CD4-positive, alpha-beta T cell treated with Interferon gamma for 1 hour (primary cell): ENCODE measurements around the gene YIPF2.
A peak's percentile ranks its signal among the peaks of the same experiment; 100 is the strongest.

Source experiments
- DNase-seq: peaks from one replicate; pipeline ENCODE4 v3.0.0-alpha.2; 2020

The YIPF2 gene

DNA sequence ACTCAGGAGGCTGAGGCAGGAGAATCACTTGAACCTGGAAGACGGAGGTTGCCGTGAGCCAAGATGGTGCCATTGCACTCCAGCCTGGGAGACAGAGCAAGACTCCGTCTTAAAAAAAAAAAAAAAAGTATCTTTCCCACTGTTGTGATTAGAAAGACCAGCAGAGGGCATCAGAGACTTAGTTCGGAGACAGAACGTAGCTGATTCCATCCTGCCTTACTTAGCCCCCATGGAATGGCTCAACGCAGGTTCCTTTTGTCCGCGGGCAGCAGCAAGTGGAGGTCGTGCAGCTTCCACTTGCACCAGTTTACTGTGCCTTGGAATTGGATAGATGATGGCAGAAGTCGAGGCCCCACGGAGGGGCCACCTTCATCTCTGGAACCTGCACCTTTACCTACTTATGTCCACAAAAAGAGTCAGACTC lies 8.2 kb upstream of the YIPF2 start:
- DNase-seq, result peak; percentile 8

DNA sequence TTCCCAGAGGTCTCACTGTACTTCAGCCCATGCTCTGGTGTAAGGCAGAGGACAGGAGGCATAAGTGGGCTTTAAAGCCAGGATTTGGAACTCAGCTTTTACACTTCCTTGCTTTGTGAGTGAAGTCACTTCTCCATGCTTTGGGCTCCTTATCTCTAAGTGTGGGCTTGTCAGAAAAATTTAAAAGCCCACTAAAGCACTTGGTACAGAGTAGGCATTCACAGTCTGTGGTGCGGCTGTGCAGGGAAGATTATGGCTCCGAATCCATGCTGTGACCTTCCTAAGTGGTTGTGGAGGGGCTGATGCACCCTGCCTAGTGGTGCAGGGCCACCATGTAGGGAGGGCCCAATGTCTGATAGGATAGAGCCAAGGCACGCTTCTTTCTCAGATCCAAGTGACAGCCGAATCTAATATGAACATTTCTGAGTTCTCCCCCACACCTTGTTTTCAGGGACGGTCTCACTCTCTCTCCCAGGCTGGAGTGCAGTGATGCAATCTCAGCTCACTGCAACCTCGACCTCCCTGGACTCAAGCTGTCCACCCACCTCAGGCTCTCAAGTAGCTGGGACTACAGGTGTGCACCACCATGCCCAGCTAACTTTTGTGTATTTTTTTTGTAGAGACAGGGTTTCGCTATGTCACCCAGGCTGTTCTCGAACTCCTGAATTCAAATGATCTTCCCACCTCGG lies 7.1 kb upstream of the YIPF2 start:
- no peak for DNase-seq

DNA sequence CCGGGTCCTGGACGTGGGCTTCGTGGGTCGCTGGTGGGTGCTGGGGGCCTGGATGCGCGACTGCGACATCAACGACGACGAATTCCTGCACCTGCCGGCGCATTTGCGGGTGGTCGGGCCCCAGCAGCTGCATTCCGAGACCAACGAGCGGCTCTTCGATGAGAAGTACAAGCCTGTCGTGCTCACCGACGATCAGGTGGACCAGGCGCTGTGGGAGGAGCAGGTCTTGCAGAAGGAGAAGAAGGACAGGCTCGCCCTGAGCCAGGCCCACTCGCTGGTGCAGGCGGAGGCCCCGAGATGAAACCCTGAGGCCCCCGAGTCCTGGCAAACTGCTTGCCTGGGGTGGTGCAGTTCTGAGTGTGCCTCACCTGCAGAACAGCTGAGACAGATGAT lies 959 bp upstream of the YIPF2 start:
- no peak for DNase-seq

DNA sequence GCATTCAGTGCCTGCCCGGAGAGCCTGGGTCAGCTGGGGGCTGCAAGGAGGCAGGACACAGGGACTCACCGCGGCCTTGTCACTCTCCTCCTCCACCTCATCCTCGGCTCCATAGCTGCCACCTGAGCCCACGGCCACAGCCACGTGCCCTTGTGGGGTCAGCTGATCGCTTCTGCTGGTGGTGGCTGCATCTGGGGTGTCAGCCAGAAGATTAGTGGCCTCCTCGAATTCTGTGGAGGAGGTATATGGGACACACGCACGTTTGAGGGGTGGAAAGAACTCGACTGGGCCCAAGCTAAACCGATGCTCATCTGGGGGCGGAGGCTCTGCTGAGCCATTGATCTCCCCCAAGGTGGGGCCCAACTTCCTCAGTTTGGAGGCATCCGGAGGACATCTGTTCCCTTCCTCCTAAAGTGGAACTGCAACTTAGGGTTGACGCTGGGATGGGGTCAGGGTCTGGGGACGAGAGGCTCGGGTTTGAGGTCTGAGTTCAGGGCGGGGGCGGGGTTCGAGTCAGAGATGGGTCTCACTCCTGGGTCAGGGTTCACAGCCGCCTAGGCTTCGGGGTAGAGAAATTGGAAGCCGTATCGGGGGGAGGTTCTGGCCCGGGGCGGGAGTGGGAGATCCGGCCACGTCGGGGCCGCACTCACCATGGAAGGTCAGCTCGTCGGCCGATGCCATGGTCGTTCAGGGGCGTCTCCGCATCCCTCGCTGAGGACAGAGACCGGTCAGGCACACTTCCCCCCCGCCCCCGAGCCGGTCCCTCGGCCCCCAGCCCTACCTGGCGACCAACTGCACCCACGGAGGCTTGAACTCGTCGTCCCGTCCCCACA lies 493 bp downstream of the YIPF2 start:
- DNase-seq, result no peak

DNA sequence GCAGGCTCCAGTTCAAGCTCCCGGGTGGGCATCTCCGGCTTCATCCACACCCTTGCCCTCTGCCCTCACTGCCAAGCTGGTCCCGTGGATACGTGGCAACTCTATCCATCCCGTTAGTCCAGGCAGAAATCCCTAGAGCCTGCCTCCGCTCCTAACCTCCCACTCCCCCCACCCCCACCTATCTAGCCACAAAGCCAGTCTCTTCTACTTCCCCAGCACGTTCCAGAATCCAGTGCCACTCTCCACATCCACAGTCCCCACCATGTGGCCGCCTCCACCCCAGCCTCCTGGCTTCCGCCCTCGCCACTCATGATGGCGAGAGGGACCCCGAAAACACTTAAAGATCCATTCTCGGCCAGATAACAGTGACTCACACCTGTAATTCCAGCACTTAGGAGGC lies 3.8 kb downstream of the YIPF2 start:
- no peak for DNase-seq

DNA sequence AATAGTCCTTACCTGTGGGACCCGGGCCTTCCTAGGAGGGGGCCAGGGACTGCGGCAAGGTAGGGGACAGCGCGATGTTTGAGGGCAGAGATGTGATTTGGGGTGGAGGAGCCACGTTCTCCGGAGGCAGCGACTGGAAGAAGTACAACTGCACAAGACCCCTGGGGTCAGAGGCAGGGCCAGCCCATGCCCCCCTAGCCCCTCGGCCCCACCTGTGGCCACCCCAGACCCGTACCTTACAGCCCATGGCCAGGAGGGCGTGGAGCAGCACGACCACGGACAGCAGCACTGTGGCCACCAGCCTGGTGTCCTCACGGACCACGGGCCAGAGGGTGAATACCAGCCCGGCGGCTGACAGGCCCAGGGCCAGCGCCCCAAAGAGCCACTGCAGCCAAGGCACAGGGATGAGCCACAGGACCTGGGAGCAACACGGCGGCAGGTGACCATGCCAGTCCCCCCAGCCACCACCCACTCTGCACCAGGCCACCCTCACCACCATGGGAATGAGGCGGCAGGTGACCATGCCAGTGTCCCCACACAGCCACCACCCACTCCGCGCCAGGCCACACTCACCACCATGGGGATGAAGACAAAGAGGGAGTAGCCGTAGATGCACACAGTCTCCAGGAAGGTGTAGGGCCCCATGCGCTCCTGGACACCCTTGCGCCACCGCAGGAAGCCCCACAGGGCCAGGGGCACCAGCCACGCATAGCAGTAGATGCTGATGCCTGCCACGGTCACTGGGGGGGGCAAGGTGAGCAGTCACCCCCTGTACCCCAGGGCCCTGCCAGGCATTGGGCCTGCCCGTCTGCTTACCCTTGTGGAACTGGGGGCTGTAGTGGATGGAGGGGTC lies 5.0 kb downstream of the YIPF2 start:
- DNase-seq, result no peak

DNA sequence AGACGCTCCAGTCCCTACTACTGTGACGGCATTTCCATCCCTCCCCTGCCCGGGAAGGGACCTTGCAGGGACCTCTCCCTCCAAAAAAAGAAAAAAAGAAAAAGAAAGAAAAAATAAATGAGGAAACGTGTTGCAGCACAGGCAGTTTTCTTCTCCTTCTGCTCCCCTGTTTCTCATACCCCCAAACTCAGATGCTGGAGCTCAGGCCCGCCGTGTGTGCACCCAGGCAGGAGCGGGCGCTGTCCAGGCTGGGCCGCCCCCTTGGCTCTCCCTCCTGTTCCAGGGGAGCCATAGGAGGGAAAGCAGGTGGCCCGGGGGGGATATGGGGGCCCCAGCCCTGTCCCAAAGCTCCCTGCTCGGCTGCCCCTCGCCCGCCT lies 5.8 kb downstream of the YIPF2 start:
- DNase-seq, result no peak

DNA sequence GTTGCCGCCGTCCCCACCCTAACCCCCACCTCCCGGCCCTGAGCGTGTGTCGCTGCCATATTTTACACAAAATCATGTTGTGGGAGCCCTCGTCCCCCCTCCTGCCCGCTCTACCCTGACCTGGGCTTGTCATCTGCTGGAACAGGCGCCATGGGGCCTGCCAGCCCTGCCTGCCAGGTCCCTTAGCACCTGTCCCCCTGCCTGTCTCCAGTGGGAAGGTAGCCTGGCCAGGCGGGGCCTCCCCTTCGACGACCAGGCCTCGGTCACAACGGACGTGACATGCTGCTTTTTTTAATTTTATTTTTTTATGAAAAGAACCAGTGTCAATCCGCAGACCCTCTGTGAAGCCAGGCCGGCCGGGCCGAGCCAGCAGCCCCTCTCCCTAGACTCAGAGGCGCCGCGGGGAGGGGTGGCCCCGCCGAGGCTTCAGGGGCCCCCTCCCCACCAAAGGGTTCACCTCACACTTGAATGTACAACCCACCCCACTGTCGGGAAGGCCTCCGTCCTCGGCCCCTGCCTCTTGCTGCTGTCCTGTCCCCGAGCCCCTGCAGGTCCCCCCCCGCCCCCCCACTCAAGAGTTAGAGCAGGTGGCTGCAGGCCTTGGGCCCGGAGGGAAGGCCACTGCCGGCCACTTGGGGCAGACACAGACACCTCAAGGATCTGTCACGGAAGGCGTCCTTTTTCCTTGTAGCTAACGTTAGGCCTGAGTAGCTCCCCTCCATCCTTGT lies 6.4 kb downstream of the YIPF2 start:
- DNase-seq, result no peak

DNA sequence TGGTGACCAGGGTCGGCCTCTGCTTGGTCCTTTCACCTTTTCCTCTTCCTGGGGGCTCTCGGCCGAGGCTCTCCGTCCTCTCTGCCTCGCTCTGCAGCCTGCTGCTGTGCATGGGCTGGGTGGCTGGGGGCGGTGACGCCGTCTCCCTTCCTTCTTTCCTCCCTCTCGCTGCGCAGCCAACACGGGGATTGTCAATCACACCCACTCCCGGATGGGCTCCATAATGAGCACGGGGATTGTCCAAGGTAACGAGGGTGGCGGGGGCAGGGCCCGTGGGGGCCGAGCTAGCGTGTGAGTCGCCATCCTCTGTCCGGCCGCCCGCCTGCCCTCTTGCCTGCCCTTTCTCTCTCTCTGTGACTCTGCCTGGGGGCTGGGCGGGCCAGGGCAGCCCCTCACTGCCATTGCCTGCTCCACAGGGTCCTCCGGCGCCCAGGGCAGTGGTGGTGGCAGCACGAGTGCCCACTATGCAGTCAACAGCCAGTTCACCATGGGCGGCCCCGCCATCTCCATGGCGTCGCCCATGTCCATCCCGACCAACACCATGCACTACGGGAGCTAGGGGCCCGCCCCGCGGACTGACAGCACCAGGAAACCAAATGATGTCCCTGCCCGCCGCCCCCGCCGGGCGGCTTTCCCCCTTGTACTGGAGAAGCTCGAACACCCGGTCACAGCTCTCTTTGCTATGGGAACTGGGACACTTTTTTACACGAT lies 7.1 kb downstream of the YIPF2 start:
- DNase-seq, result no peak

DNA sequence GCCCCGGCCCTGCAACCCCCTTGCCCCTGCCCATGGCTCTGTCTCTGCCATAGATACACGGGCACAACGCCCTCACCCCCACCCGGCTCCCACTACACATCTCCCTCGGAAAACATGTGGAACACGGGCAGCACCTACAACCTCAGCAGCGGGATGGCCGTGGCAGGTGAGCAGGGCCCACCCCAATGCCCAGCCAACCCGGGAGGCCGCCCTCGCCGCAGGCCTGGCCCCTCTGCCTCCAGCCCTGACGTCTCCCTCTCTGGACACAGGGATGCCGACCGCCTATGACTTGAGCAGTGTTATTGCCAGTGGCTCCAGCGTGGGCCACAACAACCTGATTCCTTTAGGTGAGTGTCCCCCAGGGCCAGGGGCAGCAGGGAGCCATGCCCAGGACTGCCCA lies 7.7 kb downstream of the YIPF2 start:
- DNase-seq, result no peak

DNA sequence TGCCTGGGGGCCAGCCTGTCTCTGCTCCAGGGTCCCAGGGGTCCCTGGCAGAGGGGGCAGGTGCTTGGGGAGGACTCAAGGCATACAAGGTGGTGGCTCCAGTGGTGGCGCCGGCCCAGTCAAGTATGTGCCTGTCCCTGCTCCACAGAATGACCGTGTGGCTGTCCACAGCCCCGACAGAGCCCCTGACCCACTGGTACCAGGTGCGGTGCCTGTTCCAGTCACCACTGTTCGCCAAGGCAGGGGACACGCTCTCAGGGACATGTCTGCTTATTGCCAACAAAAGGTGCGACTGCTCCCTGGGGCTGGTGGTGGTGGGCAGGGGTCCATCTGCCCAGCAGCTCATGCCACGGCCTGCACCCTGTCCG lies 8.2 kb downstream of the YIPF2 start:
- no peak for DNase-seq

DNA sequence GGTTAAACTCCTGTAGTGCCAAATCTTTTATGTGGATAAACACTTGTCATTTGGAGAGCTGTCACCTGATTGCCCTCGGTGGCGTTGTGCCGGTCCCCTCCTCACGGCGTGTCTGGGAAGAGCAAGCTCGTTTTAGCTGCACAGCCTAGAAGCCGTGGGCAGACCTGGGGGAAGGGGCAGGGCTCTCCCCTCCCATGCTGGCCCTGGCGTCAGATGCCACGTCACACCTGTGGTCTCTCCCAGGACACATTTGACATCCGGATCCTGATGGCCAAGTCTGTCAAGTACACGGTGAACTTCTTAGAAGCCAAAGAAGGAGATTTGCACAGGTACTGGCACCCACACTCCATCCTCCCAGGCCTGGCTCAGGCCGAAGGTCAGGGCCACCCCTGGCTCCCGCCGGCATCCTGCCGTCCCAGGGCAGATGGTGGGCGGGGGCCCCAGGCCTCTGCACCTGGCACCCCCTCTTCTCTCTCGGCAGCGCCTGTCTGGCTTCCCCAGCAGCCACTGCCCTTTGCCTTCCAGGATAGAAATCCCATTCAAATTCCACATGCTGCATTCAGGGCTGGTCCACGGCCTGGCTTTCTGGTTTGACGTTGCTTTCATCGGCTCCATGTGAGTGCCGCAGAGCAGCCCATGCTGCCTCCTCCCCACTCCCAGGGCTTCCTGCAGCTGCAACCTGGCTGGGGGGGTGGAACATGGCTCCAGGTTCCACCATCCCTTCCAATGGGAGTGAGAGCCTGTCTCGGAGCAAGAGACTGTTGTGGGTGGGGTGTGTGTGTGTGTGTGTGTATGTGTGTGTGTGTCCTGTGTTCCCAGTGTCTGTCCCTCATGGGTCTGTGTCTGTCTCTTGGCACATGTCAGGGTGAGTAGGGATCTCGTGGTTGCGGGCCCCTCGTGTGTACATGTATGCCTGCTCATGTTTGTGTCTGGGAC lies 8.8 kb downstream of the YIPF2 start:
- no peak for DNase-seq

DNA sequence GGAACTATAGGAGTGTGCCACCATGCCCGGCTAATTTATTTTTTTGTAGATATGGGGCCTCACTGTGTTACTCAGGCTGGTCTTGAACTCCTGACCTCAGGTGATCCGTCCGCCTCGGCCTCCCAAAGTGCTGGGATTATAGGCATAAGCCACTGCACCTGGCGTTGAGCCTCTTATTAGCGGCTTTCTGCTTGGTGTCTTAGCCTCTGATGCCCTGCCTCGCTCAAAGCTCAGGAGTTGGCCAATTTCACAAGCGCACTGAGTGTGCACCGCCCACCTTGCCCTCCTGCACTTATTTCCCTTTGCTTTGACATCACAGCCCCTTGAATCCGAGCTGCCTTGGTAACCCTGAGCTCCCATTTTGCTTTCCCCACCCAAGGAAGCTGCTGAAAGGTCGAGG lies 10.1 kb downstream of the YIPF2 start:
- DNase-seq, result no peak

DNA sequence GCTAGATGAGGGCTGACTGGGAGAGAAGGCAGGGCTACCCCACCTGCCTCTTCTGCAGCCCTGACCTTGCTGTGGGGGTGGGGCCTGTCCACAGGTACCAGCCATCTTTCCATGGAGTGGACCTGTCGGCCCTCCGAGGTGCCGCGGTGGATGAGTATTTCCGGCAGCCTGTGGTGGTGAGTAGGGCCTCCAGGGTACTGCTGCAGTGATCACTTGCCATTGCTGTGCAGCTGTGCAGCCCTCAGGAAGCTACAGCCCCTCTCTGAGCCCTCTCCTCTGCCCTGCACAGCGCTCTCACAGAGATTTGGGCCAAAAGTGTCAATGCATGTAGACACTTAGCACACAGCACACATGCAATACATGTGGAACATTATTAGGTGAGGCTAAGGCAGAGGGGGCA lies 11.8 kb downstream of the YIPF2 start:
- no peak for DNase-seq

DNA sequence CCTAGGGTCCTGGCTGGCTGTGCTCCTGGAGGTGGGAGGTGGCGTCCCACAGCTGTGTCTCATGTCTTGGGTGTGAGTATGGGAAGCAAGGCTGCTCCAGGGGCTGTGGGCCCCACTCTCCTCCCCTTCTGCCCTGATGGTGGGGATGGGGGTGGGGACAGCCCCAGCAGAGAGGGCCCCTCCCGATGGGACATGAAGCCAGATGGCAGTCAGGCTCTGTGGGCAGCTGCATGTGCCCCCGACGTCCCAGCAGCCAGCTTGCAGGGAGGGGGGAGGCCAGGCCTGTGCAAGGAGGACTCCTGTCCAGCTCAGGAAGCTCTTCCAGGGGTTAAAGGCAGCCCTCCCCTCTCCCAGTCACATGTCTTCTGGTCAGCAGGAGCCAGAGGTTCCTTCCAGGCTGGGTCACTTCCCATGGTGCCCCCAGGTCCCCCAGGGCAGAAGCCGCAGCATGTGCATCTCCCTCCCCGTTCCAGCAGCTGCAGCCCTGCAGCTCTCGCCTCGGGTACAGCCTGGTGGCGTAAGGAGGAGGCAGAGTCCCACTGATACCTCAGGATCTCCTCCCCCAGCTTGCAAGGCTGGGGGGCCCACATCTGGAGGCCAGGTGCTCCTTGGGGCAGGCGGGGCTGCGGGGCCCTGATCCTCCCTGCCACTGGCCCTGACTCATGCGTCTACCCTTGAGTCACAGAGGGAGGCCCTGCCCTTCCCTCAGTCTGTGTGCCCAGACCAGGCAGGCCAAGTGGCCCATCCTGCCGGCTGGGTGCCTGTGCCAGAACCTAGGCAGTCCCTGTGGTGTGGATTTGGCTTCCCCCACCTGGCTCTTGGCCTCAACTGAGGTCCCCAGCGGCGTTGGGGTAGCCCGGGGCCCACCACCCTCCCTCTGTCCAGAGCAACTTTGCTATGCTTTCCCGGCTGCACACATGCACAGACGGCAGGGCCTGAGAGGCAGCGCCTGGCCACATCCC lies 13.0 kb downstream of the YIPF2 start:
- DNase-seq, result no peak

DNA sequence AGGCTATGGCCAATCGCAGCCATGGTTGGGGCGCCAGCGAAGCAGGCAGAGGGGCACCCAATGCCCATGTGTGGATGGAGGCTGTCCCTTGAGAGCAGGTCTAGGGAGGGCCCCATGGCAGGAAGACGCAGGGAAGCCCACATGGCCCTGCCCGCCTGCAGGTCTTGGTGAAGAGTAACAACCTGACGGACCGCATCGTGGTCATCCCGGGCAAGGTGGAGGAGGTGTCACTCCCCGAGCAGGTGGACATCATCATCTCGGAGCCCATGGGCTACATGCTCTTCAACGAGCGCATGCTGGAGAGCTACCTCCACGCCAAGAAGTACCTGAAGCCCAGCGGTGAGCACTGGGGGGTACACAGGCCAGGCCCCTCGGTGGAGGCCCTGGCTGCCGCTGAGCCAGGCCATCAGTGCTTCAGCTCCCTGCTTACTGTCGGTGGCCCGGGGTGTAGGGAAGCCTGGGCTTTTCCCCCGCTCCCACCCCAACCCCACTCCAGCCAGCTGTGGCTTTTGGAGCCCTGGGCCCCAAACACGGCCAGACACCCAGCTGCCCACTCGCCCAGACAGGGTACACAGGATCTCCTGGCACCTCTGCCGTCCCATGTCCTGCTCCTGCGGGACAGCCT lies 14.6 kb downstream of the YIPF2 start:
- DNase-seq, result no peak

DNA sequence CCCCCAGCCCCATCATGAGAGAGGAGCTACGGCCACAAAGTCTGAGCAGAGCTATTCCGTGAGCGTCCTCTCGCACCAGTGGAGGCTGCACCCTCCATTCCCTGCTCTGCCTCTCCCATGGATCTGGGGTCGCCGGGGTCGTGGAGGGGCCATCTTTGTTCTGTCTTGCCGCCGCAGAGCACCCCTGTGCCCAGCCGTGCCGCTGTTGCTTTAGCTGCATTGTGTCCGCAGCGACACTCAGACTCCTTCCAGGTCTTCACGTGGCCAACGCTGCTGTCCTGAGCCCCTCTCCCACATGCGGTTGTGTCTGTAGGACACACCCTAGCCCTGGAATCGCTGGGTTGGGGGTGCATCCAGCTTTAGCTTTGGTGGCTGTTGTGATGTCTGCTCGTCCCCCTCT lies 15.8 kb downstream of the YIPF2 start:
- DNase-seq, result no peak

DNA sequence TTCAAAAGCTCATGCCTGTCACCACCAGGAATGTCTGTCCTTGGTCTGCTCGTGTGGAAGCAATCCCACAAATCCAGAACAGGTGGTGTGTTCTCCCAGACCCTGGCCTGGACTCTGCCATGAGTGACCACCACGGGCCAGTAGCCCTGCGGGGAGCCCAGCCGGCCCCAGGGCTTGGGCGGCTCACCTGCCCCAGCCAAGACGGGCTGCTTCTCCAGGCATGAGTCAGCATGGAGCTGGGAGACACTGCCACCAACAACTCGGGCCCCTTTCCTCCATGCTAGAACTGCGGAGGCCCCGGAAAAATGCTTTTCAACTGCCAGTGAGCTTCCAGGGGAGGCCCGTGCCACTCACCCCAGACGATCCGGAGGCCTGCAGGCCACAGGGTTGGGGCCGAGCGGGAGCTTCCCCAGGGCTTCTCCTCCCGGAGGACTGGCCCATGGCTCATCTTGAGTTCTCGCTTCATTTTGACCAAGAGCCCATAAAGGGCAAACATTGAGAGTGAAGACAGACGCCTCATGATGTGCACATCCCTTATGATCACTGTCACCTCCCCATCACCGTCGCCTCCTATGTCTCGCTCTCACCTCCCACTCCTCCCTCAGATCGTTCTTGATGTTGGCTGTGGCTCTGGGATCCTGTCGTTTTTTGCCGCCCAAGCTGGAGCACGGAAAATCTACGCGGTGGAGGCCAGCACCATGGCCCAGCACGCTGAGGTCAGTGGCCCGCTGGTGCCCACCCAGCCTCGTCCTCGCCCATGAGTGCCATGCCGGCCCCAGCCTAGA lies 16.7 kb downstream of the YIPF2 start:
- no peak for DNase-seq
